ENCODE results near the gene STK38.

Gene STK38

DNA sequence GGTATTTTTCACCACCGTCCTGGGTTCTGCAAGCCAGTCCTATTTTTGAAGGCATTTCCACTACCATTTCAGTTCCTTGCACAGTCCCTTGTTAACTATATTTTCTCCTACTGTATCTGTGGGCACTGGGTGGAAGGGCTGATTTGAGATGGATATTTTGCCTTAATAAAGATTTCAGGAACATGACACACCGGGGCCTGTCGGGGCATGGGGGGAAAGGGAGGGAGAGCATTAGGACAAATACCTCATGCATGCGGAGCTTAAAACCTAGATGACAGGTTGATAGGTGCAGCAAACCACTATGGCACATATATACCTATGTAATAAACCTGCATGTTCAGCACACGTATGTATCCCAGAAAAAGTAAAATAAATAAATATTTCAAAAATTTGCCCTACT, 22.4 kb downstream of the STK38 start:
- in situ Hi-C loops (cut with MboI; ENCODE audit: low sequenced_read_pairs) = no loop called here

DNA sequence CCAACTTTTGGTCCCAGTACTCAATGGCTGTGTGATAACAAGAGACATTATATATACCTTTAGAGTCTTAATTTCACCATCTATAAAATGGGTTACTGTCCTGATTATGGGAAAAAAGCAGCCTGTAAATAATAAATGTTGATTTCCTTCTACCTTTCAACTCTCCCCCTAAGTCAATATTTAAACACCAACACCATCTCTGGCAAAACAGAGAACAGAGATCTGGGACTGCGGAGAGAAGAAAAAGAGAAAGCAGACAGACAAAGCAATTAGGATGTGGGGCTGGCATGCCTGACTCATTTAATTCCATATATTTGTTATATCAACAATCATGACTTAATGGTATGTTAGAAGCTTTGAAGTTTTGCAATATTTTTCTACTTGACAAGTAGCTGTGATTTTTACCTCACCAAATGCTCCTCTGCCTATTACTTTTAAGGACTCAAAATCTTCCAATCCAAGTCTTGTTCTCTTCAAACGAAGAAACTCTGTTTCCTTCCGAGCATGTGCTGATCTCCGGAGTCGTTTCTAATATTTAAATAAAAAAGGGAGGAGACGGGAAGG, 23.3 kb downstream of the STK38 start:
- in situ Hi-C loops (cut with MboI; ENCODE audit: low sequenced_read_pairs) = no loop called here

DNA sequence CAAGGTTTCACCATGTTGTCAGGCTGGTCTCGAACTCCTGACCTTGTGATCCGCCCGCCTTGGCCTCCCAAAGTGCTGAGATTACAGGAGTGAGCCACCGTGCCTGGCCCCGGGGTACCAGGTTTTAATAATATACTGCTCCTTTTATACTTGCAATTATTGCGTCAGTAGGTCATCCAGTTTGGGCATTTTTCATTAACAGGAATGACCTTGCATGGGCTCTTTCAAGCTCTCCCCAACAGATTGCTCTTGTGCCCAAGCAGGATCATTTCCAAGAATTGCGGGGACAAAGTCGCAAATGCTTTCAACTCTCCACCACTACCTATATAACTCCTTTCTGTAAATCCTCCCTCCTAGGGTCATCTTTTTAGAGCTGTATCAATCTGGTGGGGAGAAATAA, 23.8 kb downstream of the STK38 start:
- in situ Hi-C loops (cut with MboI; ENCODE audit: low sequenced_read_pairs) = no loop called here

DNA sequence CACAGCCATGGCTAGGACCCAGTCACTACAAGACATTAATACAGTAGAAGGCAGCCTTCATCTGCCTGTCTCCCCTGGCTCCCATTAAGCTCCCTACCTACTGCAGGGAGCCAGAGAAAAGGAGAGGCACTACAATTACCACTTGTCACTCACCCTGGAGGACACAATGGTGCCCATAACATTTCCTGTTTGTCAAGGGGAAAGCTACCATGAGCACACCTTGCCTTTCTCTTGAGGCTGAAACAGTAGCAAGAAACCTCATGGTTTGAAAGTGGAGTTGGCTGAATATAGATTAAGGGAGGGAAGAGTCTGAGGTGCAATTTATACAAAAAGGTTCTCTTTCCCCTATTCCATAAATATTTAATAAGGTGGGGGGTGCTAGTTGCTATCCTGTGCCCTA, 27.9 kb downstream of the STK38 start:
- in situ Hi-C loops (cut with MboI; ENCODE audit: low sequenced_read_pairs) = no loop called here

DNA sequence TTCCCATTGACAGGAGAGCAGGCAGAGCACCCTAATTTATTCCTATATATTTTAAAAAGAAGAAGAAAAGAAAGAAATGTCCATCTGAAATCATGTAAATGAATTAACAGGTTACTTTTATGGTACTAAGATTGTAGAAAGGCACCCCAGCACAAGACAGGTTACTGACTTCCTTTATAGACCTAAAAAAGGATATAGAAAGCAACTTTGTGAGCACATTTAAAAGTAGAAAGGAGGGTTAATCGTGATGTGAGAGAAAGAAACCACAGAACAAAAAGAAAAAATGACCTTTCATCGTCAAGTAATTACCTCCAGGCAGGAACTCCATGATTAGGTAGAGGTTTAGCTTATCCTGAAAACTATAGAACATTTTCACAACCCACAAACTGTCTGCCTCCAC, 29.9 kb downstream of the STK38 start:
- in situ Hi-C loops (cut with MboI; ENCODE audit: low sequenced_read_pairs) = no loop called here

DNA sequence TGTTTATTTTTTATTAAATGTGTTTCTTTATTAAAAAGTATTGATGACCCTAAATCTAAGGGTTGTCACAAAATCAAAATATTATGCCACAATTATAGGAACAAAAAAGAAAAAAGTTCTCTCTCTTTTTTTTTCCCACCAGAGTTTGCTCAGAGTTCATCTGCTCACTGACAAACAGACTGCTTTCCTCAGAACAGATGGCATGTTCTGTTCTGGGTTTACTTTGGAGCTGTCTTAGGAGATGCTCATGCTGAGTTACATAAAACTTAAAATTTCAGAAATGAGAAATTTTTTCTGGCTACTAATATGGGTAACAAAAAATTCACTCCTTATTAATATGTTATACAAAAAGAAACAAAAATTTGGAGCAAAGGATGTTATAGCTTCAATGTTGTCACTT, 30.3 kb downstream of the STK38 start:
- in situ Hi-C loops (cut with MboI; ENCODE audit: low sequenced_read_pairs) = no loop called here

DNA sequence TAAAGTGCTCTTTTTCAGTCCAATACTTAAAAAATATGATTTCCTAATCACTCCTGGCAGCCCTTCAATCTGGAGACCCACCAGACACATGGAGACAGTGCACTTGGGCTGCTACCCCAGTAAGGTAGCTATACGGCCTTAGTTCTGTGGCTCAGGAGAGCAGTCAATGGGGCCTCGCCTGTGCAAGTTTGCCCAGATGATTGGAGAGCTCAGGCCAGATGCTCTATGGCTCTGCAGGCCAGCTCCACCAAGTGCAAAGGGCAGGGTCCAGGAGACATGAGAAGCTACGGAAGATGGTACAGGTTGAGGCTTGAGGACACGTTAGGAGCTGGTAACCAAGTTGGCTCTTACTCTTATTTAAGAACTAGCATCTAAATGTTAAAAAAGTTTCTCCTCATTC, 30.7 kb downstream of the STK38 start:
- in situ Hi-C loops (cut with MboI; ENCODE audit: low sequenced_read_pairs) = no loop called here

DNA sequence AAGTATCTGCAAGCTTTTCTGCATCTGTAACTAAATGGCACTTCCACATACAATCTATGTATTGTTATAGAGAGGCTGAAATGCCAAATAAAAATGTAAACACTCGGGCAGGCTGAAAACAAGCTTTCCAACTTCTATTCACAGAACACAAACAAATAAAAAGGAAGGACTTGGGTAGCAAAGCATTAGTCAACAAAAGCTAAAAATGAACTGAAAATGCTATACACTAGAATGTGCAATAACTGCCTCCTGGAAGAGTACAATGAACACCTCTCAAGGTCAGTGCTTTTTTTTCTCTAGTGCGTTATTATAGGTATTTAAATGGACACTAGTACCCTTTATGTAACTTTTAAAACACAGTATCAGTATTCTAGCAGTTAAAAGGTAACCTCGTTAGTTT, 31.4 kb downstream of the STK38 start:
- in situ Hi-C loops (cut with MboI; ENCODE audit: low sequenced_read_pairs) = no loop called here

DNA sequence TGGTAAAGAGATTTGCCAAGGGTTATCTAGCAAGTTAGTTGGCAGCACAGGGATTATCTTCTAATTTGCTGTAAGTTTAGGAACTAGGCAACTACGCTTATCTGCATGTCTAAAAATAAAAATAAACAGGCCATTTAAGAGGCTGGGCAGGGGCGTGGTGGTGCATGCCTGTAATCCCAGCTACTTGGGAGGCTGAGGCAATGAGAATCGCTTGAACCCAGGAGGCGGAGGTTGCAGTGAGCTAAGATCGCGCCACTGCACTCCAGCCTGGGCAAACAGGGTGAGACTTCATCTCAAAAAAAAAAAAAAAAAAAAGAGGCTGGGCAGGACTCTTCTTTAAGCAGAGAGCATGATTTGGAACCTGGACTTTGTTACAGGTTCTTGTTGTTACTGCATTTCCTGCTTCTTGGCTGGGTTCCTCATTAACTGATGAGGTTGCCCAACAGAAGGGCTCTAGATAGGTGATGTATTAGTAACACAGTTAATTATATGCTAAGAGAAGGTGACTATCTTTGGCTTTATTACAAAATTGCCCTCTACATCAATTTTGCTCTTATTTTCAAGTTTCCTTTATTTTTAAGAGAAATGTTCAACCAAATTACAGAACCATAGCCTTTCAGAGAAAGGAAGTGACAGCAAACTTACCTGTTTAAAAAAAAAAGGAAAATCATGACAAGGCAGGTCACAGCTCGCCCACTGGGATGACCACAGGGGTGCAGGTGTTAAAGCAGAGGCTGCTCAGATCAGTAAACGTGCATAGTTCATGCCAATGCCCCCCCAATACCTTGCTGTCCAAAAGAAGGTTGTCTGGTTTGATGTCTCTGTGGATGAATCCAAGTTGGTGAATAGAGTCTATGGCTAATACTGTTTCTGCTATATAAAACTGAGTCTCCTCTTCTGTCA, 32.5 kb downstream of the STK38 start:
- in situ Hi-C loops (cut with MboI; ENCODE audit: low sequenced_read_pairs) = no loop called here

DNA sequence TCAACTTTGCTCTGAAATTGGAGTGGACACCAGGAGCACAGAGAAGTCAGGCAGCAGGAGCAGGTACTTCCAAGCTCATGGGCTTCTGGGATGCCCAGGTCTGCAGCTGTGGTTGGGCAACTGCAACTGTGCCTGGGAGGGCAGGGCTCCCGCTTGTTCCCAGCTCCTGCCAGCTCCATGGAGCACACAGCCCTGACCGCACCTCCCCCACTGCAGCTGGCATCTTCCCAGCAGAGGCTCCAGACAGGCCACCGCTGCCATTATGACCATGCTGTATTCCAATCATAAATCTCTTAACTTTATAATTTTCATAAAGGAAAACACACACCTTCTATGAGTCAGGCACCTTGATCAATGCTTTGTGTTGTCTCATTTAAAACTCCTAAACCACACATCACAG, 36.9 kb downstream of the STK38 start:
- in situ Hi-C loops (cut with MboI; ENCODE audit: low sequenced_read_pairs) = no loop called here

DNA sequence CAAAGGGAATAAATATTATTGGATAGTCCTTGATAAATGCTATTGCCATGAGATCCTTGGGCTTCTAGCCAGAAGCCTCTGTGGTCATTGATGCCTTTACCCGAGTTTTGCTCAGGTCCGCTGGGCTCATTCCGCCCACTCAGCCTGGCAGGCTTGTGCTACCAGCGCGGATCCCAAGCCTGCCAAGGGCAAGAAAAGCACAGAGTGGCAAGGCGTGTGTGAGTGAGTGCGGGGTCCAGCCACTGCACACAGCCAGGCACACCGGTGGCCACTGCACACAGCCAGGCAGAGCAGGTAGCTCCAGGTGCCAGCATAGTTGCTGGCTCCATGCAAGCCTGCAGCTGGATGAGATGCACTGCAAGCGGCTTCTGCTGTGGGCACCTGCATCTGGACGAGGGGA, 38.7 kb downstream of the STK38 start:
- in situ Hi-C loops (cut with MboI; ENCODE audit: low sequenced_read_pairs) = no loop called here

DNA sequence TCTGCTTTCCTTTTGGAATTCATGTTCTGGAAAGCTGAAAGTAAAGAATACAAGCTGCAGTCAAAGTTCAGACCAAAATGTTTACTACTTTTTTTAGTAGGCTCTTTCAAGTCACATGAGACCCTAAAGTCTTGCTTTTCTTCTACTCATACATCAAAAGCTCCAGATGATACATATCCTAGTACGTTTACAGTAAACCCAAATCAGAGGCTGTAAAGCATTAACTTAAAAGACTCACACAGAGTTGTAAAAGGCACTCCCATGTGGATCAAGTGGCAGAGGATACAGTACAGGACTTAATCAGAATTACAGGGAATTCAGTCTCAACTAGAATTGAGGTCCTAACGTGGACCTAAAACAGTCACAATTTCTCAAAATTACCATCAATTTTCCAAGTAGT, 40.7 kb downstream of the STK38 start:
- in situ Hi-C loops (cut with MboI; ENCODE audit: low sequenced_read_pairs) = no loop called here

DNA sequence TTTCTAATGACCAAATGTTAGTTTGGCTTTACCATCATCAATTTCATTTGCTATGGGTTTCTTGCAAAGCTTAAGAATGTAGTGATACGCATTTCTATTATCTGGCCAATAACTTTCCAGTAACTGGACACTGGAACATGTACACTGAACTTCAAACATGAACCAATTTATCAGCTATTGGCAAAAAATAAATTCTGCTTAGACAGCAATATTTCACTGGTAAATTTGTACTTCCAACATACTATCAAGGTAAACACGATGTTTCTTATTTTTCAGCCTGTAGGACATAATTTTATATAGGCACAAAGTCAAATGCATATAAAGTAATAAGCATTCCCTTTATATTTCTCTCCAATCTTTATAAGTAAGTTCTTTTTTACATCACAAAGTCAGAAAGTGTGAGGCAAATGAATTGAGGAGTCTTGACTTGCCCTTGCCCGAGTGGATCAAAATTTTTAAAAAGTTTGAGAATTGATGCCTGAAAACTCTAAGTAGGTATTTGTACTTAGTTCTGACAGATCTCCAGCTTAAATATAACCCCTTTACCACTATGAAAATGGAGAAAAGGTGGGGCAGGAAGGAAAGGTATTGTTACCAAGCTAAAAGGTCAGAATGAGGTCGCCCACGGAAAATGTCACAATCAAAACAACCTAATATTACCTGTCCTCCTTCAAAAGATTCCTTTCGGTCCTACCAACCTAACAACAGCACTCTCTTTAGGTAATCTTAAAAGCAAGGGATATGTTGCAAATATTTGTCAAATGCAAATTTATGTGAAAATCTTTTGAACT, 41.3 kb downstream of the STK38 start:
- in situ Hi-C loops (cut with MboI; ENCODE audit: low sequenced_read_pairs) = no loop called here

DNA sequence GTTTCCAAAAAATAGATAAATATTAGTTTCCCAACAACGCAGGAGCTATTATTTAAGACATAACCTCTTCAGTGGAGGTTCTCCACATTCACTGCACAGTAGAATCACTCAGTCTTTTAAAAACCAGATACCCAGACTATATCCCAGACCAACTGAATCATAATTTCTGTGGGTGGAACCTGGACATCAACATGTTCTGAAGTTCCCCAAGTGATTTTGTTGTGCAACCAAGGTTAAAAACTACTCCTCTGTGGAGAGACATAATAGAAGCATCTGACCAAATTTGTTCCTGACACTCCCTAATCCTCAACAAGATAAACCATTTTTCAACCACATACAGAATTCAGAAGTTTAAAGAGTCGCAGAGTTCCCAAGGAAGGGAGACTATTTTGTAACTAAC, 42.3 kb downstream of the STK38 start:
- in situ Hi-C loops (cut with MboI; ENCODE audit: low sequenced_read_pairs) = no loop called here

DNA sequence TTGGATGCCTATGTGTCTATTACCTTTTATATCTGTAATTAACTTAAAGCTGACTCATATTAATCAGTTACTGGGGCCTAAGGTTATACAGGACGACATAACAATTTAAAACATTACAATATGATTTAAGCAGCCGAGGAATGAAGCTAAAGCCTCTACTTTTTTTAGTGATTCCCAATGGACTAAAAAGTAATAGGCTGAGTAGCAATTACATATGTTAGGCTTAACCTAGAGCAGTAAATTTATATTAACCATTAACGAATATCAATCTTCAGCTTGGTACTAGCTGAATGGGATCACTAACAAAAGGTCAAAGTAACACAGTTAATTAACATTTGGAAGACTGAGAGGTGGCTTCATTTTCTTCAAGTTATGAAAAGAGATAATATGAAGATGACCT, 43.1 kb downstream of the STK38 start:
- in situ Hi-C loops (cut with MboI; ENCODE audit: low sequenced_read_pairs) = no loop called here

DNA sequence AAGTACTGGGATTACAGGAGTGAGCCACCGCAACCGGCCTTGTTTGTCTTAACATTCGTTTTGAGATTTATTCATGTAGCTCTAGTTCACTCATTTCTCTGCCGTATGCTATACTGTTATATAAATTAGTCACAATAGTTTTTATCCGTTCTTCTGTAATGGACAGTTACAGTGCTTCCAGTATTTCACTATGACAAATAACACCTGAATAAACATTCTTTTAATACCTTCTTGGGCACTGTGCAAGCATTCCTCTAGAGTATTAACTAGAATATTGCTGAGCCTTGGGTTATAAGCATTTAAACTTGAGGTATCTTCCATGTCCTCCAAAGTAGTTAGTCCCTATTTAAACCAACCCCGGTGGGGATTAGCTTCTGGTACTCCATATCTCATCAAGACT, 45.6 kb downstream of the STK38 start:
- in situ Hi-C loops (cut with MboI; ENCODE audit: low sequenced_read_pairs) = no loop called here

DNA sequence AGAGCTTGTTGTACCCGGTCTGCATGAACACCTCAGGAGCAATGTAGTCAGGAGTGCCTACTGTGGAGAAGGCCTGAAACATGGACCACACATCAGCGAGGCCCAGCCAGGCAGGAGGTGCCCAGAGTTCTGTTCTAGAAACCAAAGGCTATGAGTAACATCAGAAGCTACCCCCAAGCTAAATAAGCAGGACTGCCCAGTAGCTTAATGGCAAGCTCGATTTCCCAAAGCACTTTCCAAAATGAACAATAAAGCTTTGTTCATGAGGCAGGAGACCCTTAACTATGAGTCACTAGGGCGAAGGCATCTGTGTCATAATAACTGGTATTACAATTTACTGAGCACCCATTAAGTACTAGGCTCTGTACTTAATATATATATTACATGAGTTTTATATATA, 47.4 kb downstream of the STK38 start:
- in situ Hi-C loops (cut with MboI; ENCODE audit: low sequenced_read_pairs) = no loop called here

DNA sequence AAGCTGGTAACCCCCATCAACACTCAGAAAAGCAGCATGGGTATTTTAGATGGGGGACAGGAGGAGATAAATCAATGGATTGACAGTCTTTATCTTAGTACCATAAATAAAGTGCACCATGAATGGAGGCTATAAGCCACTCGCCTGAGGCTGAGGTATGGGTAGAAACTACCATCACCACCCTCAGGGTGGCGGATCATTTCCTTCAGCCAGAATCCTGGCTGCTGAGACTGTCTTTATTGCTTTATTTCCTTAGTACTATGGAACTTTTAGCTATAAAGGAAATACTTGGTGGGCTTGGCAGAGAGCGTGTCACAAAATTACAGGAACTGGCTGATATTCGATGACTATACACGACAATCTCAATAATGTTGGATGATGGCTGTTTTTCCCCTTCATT, 52.2 kb downstream of the STK38 start:
- in situ Hi-C loops (cut with MboI; ENCODE audit: low sequenced_read_pairs) = no loop called here

DNA sequence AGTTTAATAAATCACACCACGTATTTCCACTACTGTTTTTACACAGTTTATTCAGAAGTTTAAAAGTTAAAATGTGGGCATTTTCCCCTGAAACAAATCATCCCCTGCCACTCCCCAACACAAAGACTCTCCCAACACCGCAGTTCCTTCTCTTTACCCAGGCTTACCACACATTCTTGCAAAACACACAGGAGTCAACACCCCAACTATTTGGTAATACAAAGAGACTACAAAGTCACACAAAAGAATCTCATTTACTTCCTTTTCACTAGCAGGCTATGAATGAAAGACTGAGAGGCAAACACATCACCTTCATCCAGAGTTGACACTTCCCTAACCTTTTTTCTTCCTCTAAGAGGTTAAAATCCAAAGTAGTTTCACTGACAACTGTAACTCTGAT, 53.4 kb downstream of the STK38 start:
- in situ Hi-C loops (cut with MboI; ENCODE audit: low sequenced_read_pairs) = no loop called here

DNA sequence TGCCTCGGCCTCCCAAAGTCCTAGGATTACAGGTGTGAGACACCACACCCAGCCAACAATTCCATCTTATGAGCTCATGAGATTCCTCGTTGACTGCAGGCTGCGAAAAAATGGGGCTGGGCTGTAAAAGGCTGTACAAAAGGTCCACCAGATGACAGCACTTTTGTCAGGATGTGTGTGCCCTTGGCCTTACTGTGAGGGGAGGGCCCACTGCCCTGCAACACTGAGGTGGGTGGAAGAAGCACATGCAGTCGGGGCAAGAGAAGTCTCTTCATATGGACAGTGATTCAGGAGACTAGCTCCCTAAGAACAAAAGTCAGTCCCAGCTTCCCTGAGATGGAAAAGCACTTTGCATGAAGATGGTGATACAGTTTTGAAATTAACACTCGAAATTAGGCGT, 54.0 kb downstream of the STK38 start:
- in situ Hi-C loops (cut with MboI; ENCODE audit: low sequenced_read_pairs) = no loop called here

DNA sequence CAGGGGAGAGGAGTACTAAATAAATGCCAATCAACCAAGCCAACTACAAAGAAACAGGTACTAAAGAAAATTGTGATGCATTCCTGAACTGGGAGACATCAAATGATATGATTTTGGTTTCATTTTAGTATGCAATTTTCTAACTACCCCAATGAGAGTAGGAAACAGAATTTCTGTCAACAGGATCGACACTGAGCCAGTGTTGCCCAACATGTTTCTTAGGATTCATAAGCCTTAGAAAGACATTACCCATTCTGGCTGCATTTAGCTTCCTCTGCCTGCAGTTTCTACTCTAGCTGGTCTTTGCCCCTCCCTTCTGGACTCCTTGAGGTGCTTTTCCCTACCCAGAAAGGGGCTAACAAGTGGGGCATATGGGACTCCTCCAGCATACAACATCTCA, 54.7 kb downstream of the STK38 start:
- in situ Hi-C loops (cut with MboI; ENCODE audit: low sequenced_read_pairs) = no loop called here

DNA sequence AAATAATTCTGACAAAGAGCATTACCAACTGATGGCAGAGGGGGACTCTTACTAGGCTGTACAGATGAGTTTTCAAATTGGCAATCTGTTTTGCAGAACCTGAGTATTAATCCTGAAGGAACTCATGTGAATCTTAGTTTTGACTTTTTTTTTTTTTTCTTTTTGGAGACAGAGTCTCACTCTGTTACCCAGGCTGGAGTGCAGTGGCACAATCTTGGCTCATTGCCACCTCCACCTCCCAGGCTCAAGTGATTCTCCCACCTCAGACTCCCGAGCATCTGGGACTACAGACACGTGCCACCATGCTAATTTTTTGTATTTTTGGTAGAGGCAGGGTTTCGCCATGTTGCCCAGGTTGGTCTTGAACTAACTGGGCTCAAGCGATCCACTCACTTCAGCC, 55.2 kb downstream of the STK38 start:
- in situ Hi-C loops (cut with MboI; ENCODE audit: low sequenced_read_pairs) = no loop called here

Data from HL-60/S4 (cell line).